GM21825 (cell line): ENCODE data around the gene BPIFB6.

Experiments used
- ATAC-seq: cut with Tn5 transposase; IDR thresholded peaks from one replicate; pipeline ENCODE4 v1.9.1; 2021; ENCODE audit warnings: mild to moderate bottlenecking, moderate library complexity; ENCODE audit not compliant: unreplicated experiment

The BPIFB6 gene

DNA sequence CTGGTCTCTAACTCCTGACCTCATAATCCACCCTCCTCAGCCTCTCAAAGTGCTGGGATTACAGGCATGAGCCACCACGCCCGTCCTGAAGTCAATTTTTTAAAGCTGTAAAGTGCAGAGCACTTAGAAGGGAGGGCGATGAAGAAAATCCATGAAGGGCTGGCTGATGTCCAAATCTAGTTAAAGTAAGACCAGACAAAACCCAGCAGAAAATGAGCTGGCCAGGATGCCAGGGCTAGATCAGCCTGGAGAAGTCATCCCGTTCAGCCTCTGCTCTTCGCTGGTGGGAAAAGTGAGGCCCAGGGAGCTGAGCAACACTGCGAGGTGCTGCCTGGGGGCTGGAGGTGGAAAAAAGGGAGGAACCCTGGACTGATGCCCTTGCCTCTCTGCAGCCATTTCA lies 51.1 kb downstream of the BPIFB6 start:
- no peak for ATAC-seq

DNA sequence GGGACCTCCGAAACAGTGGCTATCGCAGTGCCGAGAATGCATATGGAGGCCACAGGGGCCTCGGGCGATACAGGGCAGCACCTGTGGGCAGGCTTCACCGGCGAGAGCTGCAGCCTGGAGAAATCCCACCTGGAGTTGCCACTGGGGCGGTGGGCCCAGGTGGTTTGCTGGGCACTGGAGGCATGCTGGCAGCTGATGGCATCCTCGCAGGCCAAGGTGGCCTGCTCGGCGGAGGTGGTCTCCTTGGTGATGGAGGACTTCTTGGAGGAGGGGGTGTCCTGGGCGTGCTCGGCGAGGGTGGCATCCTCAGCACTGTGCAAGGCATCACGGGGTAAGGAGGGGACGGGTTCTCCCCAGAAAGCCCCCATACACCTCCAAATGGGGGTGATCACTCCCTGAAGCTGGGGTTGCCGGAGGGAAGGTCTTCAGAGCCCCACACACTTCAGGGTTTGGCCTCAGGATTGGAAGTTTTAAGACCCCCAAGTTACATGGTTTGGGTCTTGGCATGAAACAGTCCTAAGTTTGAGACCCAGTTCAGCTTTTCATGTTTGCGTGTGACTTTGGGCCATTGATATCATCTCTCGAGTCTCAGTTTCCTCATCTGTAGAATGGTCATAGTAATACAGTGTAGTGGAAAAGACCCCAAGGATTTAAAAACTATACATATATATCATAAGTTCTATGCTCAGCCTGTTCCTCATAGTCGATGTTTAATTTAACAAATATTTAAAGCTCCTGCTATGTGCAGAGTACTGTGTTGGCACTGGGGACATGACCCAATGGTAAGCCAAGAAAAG lies 52.3 kb downstream of the BPIFB6 start:
- no peak for ATAC-seq

DNA sequence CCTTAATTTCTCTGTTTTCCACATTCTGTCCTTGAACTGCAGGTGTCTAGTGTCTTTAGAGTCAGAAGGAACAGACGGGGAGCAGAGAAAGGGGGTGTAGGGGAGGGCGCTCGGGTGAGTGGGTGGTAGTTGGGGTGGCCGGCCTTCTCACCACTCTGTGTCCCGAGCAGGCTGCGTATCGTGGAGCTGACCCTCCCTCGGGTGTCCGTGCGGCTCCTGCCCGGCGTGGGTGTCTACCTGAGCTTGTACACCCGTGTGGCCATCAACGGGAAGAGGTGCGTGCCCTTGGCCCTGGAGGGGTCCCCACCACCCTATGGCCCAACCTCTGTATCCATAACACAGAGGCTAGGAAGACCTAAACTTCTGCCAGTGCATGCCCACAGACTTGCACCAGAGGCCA lies 53.3 kb downstream of the BPIFB6 start:
- ATAC-seq: no peak

DNA sequence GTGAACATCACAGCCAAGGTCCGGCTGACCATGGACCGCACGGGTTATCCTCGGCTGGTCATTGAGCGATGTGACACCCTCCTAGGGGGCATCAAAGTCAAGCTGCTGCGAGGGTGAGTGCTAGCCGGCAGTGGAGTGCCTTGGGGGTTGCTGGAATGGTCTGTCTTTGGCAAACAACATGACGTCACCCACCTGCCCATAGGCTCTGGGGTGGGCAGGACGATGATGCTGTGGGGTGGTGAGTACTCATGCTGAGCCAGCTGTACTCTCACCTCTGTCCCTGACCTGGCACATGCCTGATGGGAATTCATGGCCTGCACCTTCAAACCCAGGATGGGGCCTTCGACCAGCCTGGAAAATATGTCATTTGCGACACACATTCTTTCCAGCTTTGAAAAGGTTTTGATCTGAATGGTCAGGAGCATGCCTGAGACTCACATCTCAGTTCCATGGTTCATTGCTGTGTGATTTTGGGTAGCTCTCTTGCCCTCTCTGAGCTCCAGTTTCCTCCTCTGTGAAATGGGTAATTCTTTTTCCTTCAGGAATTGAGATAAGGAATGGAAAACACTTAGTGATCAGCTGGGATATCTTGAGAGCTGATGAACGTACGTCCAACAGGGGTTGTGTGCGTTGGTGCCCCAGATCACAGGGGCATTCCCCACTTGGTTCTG lies 54.7 kb downstream of the BPIFB6 start:
- no peak for ATAC-seq

DNA sequence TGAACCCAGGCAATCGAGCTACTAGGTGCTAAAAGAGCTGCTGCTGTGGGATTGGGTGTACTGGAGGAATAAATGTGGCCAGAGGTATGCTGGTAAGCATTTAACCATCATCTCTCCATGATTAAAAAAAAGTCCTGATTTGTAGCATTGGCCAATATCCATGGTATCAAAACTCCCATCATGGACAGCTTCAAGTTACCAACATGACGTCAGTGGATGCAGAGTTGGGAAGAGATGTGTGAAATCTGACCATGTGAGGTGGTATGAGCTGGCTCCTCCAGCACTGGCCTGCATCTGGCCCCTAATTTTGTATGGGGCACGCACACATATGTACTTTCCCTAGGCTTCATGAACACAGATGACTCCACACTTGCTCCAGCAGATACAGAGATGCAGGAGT lies 59.7 kb downstream of the BPIFB6 start:
- ATAC-seq: no peak

DNA sequence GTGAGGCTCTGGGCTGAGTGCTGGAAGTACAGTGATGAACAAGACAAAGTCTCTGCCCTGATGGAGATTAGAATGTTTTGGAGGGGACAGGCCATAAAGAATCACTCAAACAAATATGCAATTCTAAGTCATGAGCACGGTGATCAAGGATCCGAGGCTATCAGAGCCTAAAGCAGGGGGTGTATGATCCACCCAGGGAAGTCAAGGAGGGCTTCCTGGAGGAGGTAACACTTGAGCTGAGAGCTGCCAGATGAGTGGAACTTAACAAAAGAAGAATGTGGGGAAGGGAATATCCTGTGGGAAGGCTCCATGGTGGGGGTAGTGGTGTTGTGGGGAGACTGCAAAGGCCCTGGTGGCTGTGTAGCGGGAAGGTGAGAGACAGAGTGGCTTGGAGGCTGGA lies 60.2 kb downstream of the BPIFB6 start:
- ATAC-seq: no peak

DNA sequence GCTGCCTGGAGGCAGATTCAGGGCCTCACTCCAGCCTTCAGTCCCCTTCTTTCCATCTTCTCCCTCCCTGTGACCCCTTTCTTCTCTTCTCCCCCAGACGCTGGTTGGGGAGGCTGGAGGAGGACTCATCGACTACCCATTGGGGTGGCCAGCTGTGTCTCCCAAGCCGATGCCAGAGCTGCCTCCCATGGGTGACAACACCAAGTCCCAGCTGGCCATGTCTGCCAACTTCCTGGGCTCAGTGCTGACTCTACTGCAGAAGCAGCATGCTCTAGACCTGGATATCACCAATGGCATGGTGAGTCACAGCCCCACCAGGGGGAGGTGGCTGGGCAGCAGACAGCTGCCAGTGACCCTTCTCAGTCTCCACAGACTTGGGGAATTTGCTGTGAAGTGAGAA lies 60.9 kb downstream of the BPIFB6 start:
- ATAC-seq: no peak

DNA sequence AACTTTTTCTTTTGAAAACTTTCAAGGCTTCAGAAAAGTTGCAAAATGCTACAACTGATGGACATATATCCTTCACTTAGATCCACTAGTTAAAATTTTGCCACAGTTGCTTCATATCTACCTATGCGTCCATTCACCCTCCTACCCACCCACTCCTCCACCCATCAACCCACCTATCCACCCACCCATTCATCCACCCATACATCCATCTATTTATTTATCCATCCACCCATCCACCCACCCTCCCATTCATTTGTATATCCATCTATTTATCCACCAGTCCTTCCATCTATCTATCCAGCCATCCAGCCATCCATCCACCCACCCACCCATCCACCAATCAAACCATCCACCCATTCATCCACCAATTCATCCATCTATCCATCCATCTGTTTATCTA lies 61.6 kb downstream of the BPIFB6 start:
- ATAC-seq: no peak

DNA sequence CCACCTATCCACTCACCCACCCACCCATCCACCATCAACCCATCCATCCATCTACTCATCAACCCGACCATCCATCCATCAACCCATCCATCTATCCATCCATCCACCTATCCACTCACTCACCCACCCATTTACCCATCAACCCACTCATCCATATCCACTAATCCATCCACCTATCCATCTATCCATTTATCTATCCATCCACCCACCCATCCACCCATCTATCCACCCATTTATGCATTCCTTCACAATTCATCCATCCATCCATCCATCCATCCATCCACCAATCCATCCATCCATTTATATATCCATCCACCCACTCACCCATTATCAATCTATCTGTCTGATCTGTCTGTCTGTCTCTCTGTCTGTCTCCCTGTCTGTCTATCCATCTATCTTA lies 62.1 kb downstream of the BPIFB6 start:
- no peak for ATAC-seq
